Measurements from ENCODE around the gene GFI1B. TPM values are rescaled to one million over a fixed set of nuclear protein-coding genes. Genes with fewer than 3 reads are reported as not detected.

Gene GFI1B
- total and polyA plus RNA-seq, 10 of the 15 experiments (the other 5 are each of a cell fraction or from before 2014, with no cell fraction given), result 0.04 to 0.11 (median 0.05) TPM; not detected in 7

DNA sequence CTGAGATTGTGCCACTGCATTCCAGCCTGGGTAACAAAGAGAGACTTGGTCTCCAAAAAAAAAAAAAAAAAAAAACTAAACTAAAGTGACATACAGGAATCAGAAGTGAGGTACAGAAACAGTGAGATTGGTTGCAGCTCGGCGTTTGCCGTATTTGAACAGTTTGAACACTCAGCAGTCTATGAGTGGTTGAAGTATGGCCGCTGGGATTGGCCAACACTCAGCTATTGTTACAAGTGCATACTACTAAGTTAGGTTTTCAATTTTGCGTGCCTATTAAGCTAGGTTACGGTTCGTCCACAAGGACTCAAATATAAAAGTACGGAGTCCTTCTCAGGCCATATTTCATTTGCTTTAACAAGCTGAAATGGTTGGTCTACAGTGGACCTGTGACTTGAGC lies 30.7 kb upstream of the GFI1B start:
- ChIA-PET SMC1A (ENCODE audit: uncharacterized antibody, unreplicated experiment) (interaction anchor here (1.7 kb wide), 1 partner anchor 13 kb away, joined by 8 read pairs; no protein-coding TSS in a partner anchor), RAD21 (ENCODE audit: unreplicated experiment) (no interaction called here), CTCF (interaction anchor here (1.2 kb wide), 2 partner anchors 24 to 30 kb away, joined by 3 read pairs; no protein-coding TSS in a partner anchor), POLR2A (no interaction called here)
- 77% methylated on average over 8 of the region's 8 CpGs for WGBS (ENCODE audit: insufficient coverage, insufficient replicate concordance, low lambda C conversion rate, missing lambda C conversion rate)
- no peak for DNase-seq (ENCODE audit: low read depth, low spot score)
- no peak for FAIRE-seq
- Histone ChIP-seq H3K4me2 (ENCODE audit: control insufficient read depth, insufficient read depth) (no peak overlapping the region), H2AFZ (ENCODE audit: control insufficient read depth, low read depth, low read length) (no peak overlapping the region), H3K27ac (ENCODE audit: control insufficient read depth, insufficient read depth) (no peak overlapping the region), H3K9ac (ENCODE audit: control insufficient read depth, insufficient read depth, low read length) (no peak overlapping the region), H3K9me3 (replicated peaks; ENCODE audit: control insufficient read depth, insufficient read depth, low read length) (no peaks in the 10 kb centered on the region), H4K20me1 (ENCODE audit: control insufficient read depth, insufficient read depth) (no peaks in the 10 kb centered on the region), H3K27me3 (replicated peaks in 1 of 2; ENCODE audit: control insufficient read depth in 2 of 2, insufficient read depth in 2 of 2, low read length in 1 of 2) (no peaks in the 10 kb centered on the region), H3K79me2 (ENCODE audit: control insufficient read depth, insufficient read depth, low read length) (peaks cover 13% of the 10 kb centered on the region), H3K4me1 (ENCODE audit: control insufficient read depth, insufficient read depth, low read length) (peaks cover 9% of the 10 kb centered on the region; the same call in 1 of the 2 replicates), H3K4me3 (no peak overlapping the region), H3K36me3 (ENCODE audit: control insufficient read depth in 2 of 2, insufficient read depth in 2 of 2, low read length in 1 of 2) (no peaks in the 10 kb centered on the region)
- ATAC-seq, result no peak
- in situ Hi-C loops (cut with MboI), result no loop called here
- no peak for TF ChIP-seq PML (IDR thresholded peaks at IDR 0.05; ENCODE audit: low read length)
- TF ChIP-seq HDAC2 (IDR thresholded peaks at IDR 0.05), result no peak
- no peak for TF ChIP-seq NBN (IDR thresholded peaks at IDR 0.05)
- TF ChIP-seq RAD51 (IDR thresholded peaks at IDR 0.05), result no peak
- no peak for TF ChIP-seq DPF2 (IDR thresholded peaks at IDR 0.05)
- no peak for TF ChIP-seq HDAC6 (IDR thresholded peaks at IDR 0.05; ENCODE audit: unreplicated experiment)
- intact Hi-C loops (cut with micrococcal nuclease; ENCODE audit: unreplicated experiment), result no loop called here
- no TSS peak for BruUV-seq (replicated peaks)

DNA sequence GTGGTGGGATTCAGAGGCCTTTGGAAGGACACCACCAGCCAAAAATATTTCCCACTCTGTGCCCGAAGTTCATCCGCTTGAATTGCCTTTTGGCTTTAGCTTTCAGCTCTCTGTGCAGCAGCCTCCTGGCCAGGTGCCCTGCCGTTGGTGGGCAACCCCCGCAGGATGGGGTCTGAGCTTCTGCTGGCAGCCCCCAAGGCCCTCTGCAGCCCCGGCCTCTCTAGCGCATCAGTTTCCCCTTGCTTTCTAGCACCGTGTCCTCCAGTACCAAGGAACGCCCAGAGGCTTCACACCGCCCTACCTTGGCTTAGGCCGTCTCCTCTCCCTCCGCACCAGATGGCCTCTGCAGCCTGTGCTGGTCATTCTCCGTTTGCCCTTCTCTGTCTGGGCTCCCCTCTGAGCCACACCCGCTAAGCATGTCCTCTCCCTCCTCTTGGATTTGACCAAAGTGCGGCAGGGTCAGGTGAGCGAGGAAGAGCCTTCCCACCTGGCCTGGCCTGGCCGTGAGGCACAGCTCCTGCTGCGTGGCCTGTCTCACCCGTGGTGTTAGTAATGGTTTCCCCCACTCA lies 29.9 kb upstream of the GFI1B start:
- Histone ChIP-seq H3K4me2 (ENCODE audit: control insufficient read depth, insufficient read depth) (no peak overlapping the region), H3K4me3 (no peak overlapping the region), H3K9me3 (replicated peaks; ENCODE audit: control insufficient read depth, insufficient read depth, low read length) (no peaks in the 10 kb centered on the region), H3K27me3 (replicated peaks in 1 of 2; ENCODE audit: control insufficient read depth in 2 of 2, insufficient read depth in 2 of 2, low read length in 1 of 2) (no peaks in the 10 kb centered on the region), H3K27ac (ENCODE audit: control insufficient read depth, insufficient read depth) (no peak overlapping the region), H3K79me2 (ENCODE audit: control insufficient read depth, insufficient read depth, low read length) (peaks cover 9% of the 10 kb centered on the region), H3K9ac (ENCODE audit: control insufficient read depth, insufficient read depth, low read length) (no peak overlapping the region), H2AFZ (ENCODE audit: control insufficient read depth, low read depth, low read length) (no peak overlapping the region), H3K36me3 (ENCODE audit: control insufficient read depth in 2 of 2, insufficient read depth in 2 of 2, low read length in 1 of 2) (no peaks in the 10 kb centered on the region), H3K4me1 (ENCODE audit: control insufficient read depth, insufficient read depth, low read length) (peaks cover 4% of the 10 kb centered on the region; the same call in 1 of the 2 replicates), H4K20me1 (ENCODE audit: control insufficient read depth, insufficient read depth) (no peaks in the 10 kb centered on the region)
- no peak for ATAC-seq
- ChIA-PET RAD21 (ENCODE audit: unreplicated experiment) (no interaction called here), CTCF (interaction anchor here (1.2 kb wide), 2 partner anchors 23 to 29 kb away, joined by 3 read pairs; no protein-coding TSS in a partner anchor), SMC1A (ENCODE audit: uncharacterized antibody, unreplicated experiment) (interaction anchor here (1.7 kb wide), 1 partner anchor 14 kb away, joined by 8 read pairs; no protein-coding TSS in a partner anchor), POLR2A (no interaction called here)
- no peak for FAIRE-seq
- in situ Hi-C loops (cut with MboI), result no loop called here
- intact Hi-C loops (cut with micrococcal nuclease; ENCODE audit: unreplicated experiment), result no loop called here
- BruUV-seq (replicated peaks), result no TSS peak
- 62% methylated on average over 18 of the region's 18 CpGs for WGBS (ENCODE audit: insufficient coverage, insufficient replicate concordance, low lambda C conversion rate, missing lambda C conversion rate)
- no peak for DNase-seq (ENCODE audit: low read depth, low spot score)
- TF ChIP-seq, protein P1, sequence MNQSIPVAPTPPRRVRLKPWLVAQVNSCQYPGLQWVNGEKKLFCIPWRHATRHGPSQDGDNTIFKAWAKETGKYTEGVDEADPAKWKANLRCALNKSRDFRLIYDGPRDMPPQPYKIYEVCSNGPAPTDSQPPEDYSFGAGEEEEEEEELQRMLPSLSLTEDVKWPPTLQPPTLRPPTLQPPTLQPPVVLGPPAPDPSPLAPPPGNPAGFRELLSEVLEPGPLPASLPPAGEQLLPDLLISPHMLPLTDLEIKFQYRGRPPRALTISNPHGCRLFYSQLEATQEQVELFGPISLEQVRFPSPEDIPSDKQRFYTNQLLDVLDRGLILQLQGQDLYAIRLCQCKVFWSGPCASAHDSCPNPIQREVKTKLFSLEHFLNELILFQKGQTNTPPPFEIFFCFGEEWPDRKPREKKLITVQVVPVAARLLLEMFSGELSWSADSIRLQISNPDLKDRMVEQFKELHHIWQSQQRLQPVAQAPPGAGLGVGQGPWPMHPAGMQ (IDR thresholded peaks at IDR 0.05; ENCODE audit: borderline replicate concordance), result no peak
- TF ChIP-seq NR2C1 (IDR thresholded peaks at IDR 0.05), result no peak
- TF ChIP-seq, protein P2, sequence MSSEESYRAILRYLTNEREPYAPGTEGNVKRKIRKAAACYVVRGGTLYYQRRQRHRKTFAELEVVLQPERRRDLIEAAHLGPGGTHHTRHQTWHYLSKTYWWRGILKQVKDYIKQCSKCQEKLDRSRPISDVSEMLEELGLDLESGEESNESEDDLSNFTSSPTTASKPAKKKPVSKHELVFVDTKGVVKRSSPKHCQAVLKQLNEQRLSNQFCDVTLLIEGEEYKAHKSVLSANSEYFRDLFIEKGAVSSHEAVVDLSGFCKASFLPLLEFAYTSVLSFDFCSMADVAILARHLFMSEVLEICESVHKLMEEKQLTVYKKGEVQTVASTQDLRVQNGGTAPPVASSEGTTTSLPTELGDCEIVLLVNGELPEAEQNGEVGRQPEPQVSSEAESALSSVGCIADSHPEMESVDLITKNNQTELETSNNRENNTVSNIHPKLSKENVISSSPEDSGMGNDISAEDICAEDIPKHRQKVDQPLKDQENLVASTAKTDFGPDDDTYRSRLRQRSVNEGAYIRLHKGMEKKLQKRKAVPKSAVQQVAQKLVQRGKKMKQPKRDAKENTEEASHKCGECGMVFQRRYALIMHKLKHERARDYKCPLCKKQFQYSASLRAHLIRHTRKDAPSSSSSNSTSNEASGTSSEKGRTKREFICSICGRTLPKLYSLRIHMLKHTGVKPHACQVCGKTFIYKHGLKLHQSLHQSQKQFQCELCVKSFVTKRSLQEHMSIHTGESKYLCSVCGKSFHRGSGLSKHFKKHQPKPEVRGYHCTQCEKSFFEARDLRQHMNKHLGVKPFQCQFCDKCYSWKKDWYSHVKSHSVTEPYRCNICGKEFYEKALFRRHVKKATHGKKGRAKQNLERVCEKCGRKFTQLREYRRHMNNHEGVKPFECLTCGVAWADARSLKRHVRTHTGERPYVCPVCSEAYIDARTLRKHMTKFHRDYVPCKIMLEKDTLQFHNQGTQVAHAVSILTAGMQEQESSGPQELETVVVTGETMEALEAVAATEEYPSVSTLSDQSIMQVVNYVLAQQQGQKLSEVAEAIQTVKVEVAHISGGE (CRISPR knock-in tag; IDR thresholded peaks at IDR 0.05), result no peak
- no peak for TF ChIP-seq EZH2 (IDR thresholded peaks at IDR 0.05; ENCODE audit: borderline replicate concordance, control insufficient read depth, low read depth, low read length)
- no peak for TF ChIP-seq GABPA (IDR thresholded peaks at IDR 0.05; ENCODE audit: low read depth)
- TF ChIP-seq STAT3 (IDR thresholded peaks at IDR 0.05; ENCODE audit: low read depth, low read length), result no peak
- no peak for TF ChIP-seq SUZ12 (IDR thresholded peaks at IDR 0.05; ENCODE audit: unreplicated experiment)

All from GM12878 (cell line).